CD4-positive, CD25-positive, alpha-beta regulatory T cell (primary cell): ENCODE data around the gene GALNT10. TPM values are rescaled to one million over a fixed set of nuclear protein-coding genes. Genes with fewer than 3 reads are reported as not detected.
"Not testable (repeated sequence)": the region's sequence is repeated elsewhere in the genome, so short reads cannot be mapped to it uniquely, and the experiment has no call there.

ENCODE experiments used
- ATAC-seq, 2 donors: fragments of 150-1000 bp; cut with Tn5 transposase; one replicate each; pipeline ENCODE4 v1.10.0; 2021; ENCODE audit warnings: low read depth in 2 of 2, moderate number of reproducible peaks in 2 of 2, moderate library complexity in 1 of 2
- DNase-seq, 3 donors: peaks; one replicate each; pipeline versions ENCODE4 v3.0.0 to v3.0.0-alpha.2; 2012 to 2022; ENCODE audit warnings: mixed read lengths in 1 of 3
- H3K27ac ChIP-seq: one replicate; pipeline ENCODE4 v1.7.0; 2013; ENCODE audit warnings: mild to moderate bottlenecking, low read length; ENCODE audit not compliant: insufficient read depth, poor library complexity, severe bottlenecking
- H3K27me3 ChIP-seq: one replicate; pipeline ENCODE4 v1.7.0; 2013; ENCODE audit warnings: low read length; ENCODE audit not compliant: control insufficient read depth, insufficient read depth
- H3K36me3 ChIP-seq: one replicate; pipeline ENCODE4 v1.7.0; 2013; ENCODE audit warnings: mild to moderate bottlenecking, low read length, moderate library complexity; ENCODE audit not compliant: control insufficient read depth, insufficient read depth
- H3K4me1 ChIP-seq: 2 replicates; pipeline ENCODE4 v1.7.0; 2013; ENCODE audit warnings: mild to moderate bottlenecking, low read length; ENCODE audit not compliant: insufficient read depth, control insufficient read depth, poor library complexity, severe bottlenecking
- H3K4me3 ChIP-seq: one replicate; pipeline ENCODE4 v1.7.0; 2013; ENCODE audit warnings: low read depth, mild to moderate bottlenecking, low read length, moderate library complexity
- H3K9me3 ChIP-seq, 2 experiments: 1 replicate in 1 of 2; 2 replicates in 1 of 2; pipeline ENCODE4 v1.7.0; 2013; ENCODE audit warnings: low read length in 2 of 2, mild to moderate bottlenecking in 1 of 2, moderate library complexity in 1 of 2; ENCODE audit not compliant: control insufficient read depth in 2 of 2
- H3K27ac Mint-ChIP-seq, 3 donors: one replicate each; pipeline ENCODE4 v1.8.0; 2020 to 2022; ENCODE audit warnings: mild to moderate bottlenecking in 3 of 3, mixed read lengths in 3 of 3, moderate library complexity in 2 of 3
- H3K27me3 Mint-ChIP-seq: one replicate; pipeline ENCODE4 v1.8.0; 2022; ENCODE audit warnings: mild to moderate bottlenecking, mixed read lengths
- H3K36me3 Mint-ChIP-seq: one replicate; pipeline ENCODE4 v1.8.0; 2020; ENCODE audit warnings: mixed read lengths
- H3K4me1 Mint-ChIP-seq, 4 donors: one replicate each; pipeline ENCODE4 v1.8.0; 2020 to 2022; ENCODE audit warnings: mixed read lengths in 4 of 4, mild to moderate bottlenecking in 1 of 4
- H3K4me3 Mint-ChIP-seq, 4 donors: one replicate each; pipeline ENCODE4 v1.8.0; 2020 to 2022; ENCODE audit warnings: mild to moderate bottlenecking in 4 of 4, mixed read lengths in 4 of 4, moderate library complexity in 3 of 4
- H3K9me3 Mint-ChIP-seq, 7 donors: one replicate each; pipeline ENCODE4 v1.8.0; 2020 to 2022; ENCODE audit warnings: mixed read lengths in 7 of 7, mild to moderate bottlenecking in 3 of 7, moderate library complexity in 2 of 7
- polyA plus RNA-seq, 4 donors: library from polyadenylated mRNA; unstranded; fragments of 300-500 nt; fragmentation: Illumina TruSeq; gene quantifications; one replicate each; pipeline ENCODE4 v1.2.3, GENCODE V29; 2021
- total RNA-seq: library from RNA; stranded (reverse); gene quantifications from one replicate; pipeline ENCODE4 v1.2.3, GENCODE V29; 2022

The GALNT10 gene
- total RNA-seq (43.4 TPM), polyA plus RNA-seq (10 to 100 TPM in 3 of 4 donors, 1 to 10 TPM in 1; 8.4 to 18.2 (median 13.0) TPM)

DNA sequence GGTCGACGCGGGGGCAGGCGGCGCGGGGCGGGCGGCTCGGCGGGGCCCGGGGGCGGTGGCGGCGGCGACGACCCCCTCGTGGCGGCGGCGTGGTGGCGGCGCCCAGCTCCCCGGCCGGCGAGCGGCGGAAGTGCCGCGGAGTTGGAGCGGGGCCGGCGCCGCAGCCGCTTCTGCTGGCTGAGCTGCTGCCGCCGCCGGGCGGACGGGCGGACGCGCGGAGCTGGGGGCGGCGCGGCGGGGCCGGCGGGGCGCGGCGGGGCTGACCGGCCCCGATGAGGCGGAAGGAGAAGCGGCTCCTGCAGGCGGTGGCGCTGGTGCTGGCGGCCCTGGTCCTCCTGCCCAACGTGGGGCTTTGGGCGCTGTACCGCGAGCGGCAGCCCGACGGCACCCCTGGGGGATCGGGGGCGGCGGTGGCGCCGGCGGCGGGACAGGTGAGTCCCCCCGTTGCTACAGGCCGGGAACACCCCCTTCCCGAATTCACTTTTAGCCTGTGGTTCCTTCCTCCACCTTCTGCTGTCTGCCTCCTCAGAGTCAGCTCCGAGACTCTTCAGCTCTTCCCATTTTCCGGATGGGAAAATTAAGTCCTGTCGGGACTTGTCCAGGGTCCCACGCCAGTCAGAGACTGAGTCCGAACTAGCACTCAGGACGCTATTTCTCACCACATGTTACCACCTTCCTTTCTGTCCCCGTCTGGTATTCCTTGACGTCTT, at the start of gene GALNT10:
GALNT10 (plus strand) TSS at position 139 of the 710 bp plus-strand sequence; CDS start at position 273, 134 bp downstream.
- peak within 1 kb of the TSS; percentile 97 for H3K4me3 ChIP-seq
- H3K27ac ChIP-seq, result peak within 1 kb of the TSS; percentile 75
- H3K9me3 Mint-ChIP-seq, result no peaks in the 10 kb centered on the region
- peak within 1 kb of the TSS; percentile 94 to 98 (median 96) for H3K27ac Mint-ChIP-seq
- H3K9me3 ChIP-seq, result no peaks in the 10 kb centered on the region
- H3K4me1 ChIP-seq, result peaks cover 35% of the 10 kb centered on the region
- H3K27me3 ChIP-seq, result no peaks in the 10 kb centered on the region
- DNase-seq, result peak in 1 of 3 donors; percentile 83
- peaks cover 7% of the 10 kb centered on the region for H3K36me3 ChIP-seq
- peaks cover 6% of the 10 kb centered on the region for H3K36me3 Mint-ChIP-seq
- ATAC-seq, result peak; percentile 69 to 71
- H3K27me3 Mint-ChIP-seq, result no peaks in the 10 kb centered on the region
- H3K4me1 Mint-ChIP-seq, result peaks cover 10 to 60% (median 44%) of the 10 kb centered on the region in 4 donors
- peak within 1 kb of the TSS; percentile 90 to 99 (median 94) for H3K4me3 Mint-ChIP-seq

- no peak for ATAC-seq
Observed at GRCh38 chr5:154141745-154142221, 48.8 kb upstream of the GALNT10 start.

GRCh38 chr5:154143211-154143641, 47.3 kb upstream of the GALNT10 start:
- Mint-ChIP-seq H3K36me3 (no peaks in the 10 kb centered on the region), H3K4me1 (no peaks in the 10 kb centered on the region), H3K27me3 (peaks cover 6% of the 10 kb centered on the region), H3K4me3 (no peak overlapping the region), H3K9me3 (peaks cover 0 to 3% (median 0%) of the 10 kb centered on the region in 7 donors), H3K27ac (no peak overlapping the region)
- Histone ChIP-seq H3K4me1 (no peaks in the 10 kb centered on the region), H3K27ac (no peak overlapping the region), H3K9me3 (no peaks in the 10 kb centered on the region), H3K27me3 (no peaks in the 10 kb centered on the region), H3K36me3 (no peaks in the 10 kb centered on the region), H3K4me3 (no peak overlapping the region)
- DNase-seq (no peak), ATAC-seq (no peak)

More at GRCh38 chr5:154141745-154142221, 48.8 kb upstream of the GALNT10 start:
- Histone ChIP-seq H3K36me3 (no peaks in the 10 kb centered on the region), H3K4me1 (no peaks in the 10 kb centered on the region), H3K4me3 (no peak overlapping the region), H3K9me3 (no peaks in the 10 kb centered on the region), H3K27ac (no peak overlapping the region), H3K27me3 (no peaks in the 10 kb centered on the region)
- peaks cover 6% of the 10 kb centered on the region for H3K27me3 Mint-ChIP-seq
- H3K36me3 Mint-ChIP-seq, result no peaks in the 10 kb centered on the region
- no peak overlapping the region for H3K4me3 Mint-ChIP-seq
- no peak for DNase-seq
- H3K9me3 Mint-ChIP-seq, result peaks cover 0 to 3% (median 0%) of the 10 kb centered on the region in 7 donors
- H3K4me1 Mint-ChIP-seq, result no peaks in the 10 kb centered on the region
- no peak overlapping the region for H3K27ac Mint-ChIP-seq

DNA sequence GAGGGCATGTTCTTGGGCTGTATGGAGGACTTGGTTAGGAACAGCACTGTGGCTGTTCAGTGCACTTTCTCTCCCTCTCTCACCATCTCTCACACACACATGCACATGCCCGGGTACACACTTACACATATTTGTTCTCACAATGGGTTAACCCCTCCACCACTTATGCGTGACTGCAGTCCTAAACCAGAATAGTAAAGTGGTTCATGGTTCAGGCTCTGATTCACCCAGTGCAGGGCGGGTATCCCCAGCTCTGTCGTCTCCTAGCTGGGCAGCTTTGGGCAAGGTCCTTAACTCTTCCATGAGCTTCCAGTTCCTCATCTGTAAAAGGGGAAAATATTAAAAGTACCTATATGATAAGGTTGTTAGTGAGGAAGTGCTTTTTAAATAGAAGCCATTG, 45.3 kb upstream of the GALNT10 start:
- peaks cover 0 to 2% (median 0%) of the 10 kb centered on the region in 7 donors for H3K9me3 Mint-ChIP-seq
- Histone ChIP-seq H3K4me1 (no peaks in the 10 kb centered on the region), H3K27ac (no peak overlapping the region), H3K36me3 (no peaks in the 10 kb centered on the region), H3K27me3 (no peaks in the 10 kb centered on the region), H3K4me3 (no peak overlapping the region), H3K9me3 (no peaks in the 10 kb centered on the region)
- no peak for ATAC-seq
- no peak overlapping the region for H3K27ac Mint-ChIP-seq
- no peak for DNase-seq
- no peaks in the 10 kb centered on the region for H3K4me1 Mint-ChIP-seq
- H3K4me3 Mint-ChIP-seq, result no peak overlapping the region
- peaks cover 6% of the 10 kb centered on the region for H3K27me3 Mint-ChIP-seq
- H3K36me3 Mint-ChIP-seq, result no peaks in the 10 kb centered on the region

- Mint-ChIP-seq H3K27ac (no peak overlapping the region), H3K9me3 (no peaks in the 10 kb centered on the region), H3K27me3 (peaks cover 7% of the 10 kb centered on the region), H3K4me1 (no peaks in the 10 kb centered on the region), H3K36me3 (no peaks in the 10 kb centered on the region), H3K4me3 (no peak overlapping the region)
- Histone ChIP-seq H3K4me3 (no peak overlapping the region), H3K9me3 (no peaks in the 10 kb centered on the region), H3K27ac (no peak overlapping the region), H3K4me1 (no peaks in the 10 kb centered on the region), H3K36me3 (no peaks in the 10 kb centered on the region), H3K27me3 (no peaks in the 10 kb centered on the region)
- no peak for DNase-seq
- no peak for ATAC-seq
Observed at GRCh38 chr5:154146409-154146808, 44.1 kb upstream of the GALNT10 start.

GRCh38 chr5:154147666-154148065, 42.9 kb upstream of the GALNT10 start:
- no peak overlapping the region for H3K27ac Mint-ChIP-seq
- H3K4me1 Mint-ChIP-seq, result no peaks in the 10 kb centered on the region
- Histone ChIP-seq H3K4me1 (no peaks in the 10 kb centered on the region), H3K27me3 (no peaks in the 10 kb centered on the region), H3K36me3 (no peaks in the 10 kb centered on the region), H3K27ac (no peak overlapping the region), H3K4me3 (no peak overlapping the region), H3K9me3 (no peaks in the 10 kb centered on the region)
- H3K4me3 Mint-ChIP-seq, result no peak overlapping the region
- peaks cover 11% of the 10 kb centered on the region for H3K27me3 Mint-ChIP-seq
- no peaks in the 10 kb centered on the region for H3K9me3 Mint-ChIP-seq
- no peaks in the 10 kb centered on the region for H3K36me3 Mint-ChIP-seq
- ATAC-seq (no peak), DNase-seq (no peak)

DNA sequence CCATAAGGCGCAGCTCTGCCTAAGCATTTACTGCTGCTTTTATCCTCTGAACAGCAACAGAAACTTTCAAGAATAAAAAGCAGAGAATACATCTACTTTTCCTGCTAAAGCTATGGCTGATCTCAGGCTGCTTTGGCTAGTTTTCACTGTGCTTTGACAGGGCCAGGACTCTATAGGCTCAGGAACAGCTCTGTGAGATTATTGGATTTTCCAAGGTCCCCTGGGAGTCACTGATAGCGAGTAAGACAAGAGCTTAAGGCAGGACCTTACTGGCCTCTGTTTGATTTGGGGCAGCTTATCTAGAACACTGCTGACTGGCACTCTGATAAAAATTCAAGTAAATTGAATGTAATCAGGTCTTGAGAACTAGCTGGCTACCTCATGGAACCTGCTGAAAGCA, 40.1 kb upstream of the GALNT10 start:
- not testable (repeated sequence) for H3K27ac Mint-ChIP-seq, H3K27ac ChIP-seq, H3K27me3 ChIP-seq

More for the DNA sequence above, 40.1 kb upstream of the GALNT10 start:
- not testable (repeated sequence) for H3K36me3 ChIP-seq, H3K4me1 Mint-ChIP-seq, H3K9me3 ChIP-seq, H3K4me3 ChIP-seq, H3K4me3 Mint-ChIP-seq, DNase-seq, H3K4me1 ChIP-seq, H3K9me3 Mint-ChIP-seq, ATAC-seq, H3K36me3 Mint-ChIP-seq
- peaks cover 18% of the 10 kb centered on the region for H3K27me3 Mint-ChIP-seq
